ENCODE results near the gene CCT2.

The CCT2 gene

DNA sequence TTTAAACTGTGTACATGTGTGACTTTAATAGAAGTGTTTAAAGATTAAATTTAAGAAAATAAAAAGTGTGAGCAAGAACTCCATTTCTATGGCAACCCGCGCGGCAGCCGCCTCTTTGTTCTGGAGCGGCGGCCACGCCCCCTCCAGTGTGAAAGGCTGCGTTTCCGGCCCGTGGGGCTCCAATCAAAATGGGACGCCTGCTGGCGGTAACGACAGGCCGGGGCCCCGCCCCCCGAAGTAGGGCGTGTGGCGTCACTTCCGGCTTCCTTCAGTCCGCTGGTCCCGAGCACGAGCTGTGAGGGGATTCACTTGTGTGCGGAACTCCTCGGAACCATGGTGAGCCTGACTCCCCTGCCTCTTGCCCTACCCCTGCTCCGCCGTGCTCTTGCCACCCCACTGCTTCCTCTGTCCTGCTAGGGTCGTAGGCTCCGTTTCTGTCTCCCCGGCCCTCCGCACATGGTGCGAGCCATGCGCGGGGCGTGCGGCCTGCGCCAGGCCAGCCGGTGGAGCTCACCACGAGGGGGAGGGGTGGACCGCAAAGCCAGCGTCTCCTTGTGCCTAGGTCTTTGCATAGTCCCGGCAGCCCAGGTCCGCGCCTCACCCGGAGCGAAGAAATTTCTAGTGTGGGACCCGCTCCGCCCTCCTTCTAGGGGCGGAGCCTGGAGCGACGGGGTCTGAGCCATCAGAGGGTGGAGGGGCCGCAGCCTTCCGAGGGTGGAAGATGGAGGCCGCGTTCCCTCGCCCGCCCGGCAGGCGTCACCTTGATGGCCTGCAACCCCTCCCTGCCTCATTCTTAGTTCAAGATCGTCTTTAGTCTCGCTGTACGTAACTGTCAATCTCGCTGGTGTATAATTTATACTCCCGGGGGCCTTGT is at the start of gene CCT2:
Gene CCT2, plus strand, starts transcription at position 271 of the 874 bp plus-strand sequence. Its CDS starts 63 bp downstream, at position 334.
- in situ Hi-C loops (cut with HindIII; ENCODE audit: low sequenced_read_pairs): loop anchor here (5.0 to 10.0 kb wide), 2 partner anchors 203 to 311 kb away; no protein-coding TSS in a partner anchor

DNA sequence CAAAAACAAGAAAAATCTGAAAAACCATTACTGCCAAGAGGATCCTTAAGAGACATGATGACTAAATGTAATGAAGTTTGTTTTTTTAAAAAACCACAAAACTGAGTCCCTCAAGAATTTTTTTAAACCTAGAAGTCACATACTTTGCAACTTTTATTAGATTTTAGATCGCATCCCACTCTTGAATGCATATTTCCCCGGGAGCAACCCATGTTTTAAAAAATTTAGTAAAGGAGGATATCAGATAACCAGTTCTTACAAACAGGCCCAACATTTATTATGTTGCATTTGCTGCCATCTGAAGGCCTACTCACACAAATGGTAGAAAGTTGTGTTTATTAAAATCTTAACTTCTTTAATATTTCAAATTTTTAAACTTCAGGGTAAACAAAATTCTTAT is 44.3 kb upstream of the CCT2 start:
- in situ Hi-C loops (cut with HindIII; ENCODE audit: low sequenced_read_pairs): no loop called here

DNA sequence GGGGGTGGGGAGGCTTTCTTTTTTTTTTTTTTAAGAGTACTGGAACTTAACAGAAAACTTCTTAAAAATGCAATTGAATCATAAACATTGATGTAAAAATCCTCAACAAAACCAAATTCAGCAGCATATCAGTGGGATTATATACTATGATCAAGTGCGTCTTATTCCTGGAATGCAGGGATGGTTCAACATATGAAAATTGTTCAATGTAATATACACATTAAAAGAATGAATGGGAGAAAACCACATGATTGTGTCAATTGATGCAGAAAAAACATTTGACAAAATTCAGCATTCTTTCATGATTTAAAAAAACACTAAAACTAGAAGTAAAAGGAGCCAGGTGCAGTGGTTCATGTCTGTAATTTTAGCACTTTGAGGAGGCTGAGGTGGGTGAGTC is 41.2 kb upstream of the CCT2 start:
- in situ Hi-C loops (cut with HindIII; ENCODE audit: low sequenced_read_pairs): no loop called here

DNA sequence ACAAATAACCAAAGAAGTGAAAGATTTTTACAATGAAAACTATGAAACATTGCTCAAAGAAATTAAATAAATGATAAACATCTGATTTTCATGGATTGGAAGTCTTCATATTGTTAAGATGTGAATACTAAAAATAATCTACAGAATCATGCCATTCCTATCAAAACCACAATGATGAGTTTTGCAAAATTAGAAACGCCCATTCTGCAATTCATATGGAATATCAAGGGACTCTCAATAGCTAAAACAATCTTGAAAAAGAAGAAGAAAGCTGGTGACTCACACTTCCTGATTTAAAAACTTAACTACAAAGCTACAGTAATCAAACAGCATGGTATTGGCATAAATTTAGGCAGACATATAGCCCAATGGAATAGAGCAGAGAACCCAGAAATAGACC is 40.2 kb upstream of the CCT2 start:
- in situ Hi-C loops (cut with HindIII; ENCODE audit: low sequenced_read_pairs): no loop called here

DNA sequence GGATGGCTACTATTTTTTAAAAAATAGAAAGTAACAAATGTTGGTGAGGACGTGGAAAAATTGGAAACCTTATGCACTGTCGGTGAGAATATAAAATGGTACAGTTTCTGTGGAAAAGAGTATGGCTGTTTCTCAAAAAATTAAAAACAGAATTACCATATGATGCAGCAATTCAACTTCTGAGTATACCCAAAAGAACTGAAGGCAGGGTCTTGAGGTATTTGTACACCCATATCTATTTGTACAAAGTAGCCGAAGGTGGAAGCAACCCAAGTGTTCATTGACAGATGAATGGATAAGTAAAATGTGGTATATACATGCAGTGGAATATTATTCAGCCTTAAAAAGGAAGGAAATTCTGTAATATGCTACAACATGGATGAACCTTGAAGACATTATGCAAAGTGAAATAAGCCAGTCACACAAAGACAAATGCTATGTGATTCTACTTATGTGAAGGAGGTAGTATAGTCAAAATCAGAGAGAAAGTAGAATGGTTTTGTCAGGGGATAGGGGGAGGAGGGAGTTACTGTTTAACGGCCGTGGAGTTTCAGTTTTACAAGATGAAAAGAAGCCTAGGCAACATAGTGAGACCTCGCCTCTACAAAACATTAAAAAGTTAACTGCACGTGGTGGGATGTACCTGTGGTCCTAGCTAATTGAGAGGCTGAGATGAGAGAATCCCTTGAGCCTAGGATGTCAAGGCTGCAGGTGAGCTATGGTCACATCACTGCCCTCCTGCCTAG is 38.4 kb upstream of the CCT2 start:
- in situ Hi-C loops (cut with HindIII; ENCODE audit: low sequenced_read_pairs): no loop called here

DNA sequence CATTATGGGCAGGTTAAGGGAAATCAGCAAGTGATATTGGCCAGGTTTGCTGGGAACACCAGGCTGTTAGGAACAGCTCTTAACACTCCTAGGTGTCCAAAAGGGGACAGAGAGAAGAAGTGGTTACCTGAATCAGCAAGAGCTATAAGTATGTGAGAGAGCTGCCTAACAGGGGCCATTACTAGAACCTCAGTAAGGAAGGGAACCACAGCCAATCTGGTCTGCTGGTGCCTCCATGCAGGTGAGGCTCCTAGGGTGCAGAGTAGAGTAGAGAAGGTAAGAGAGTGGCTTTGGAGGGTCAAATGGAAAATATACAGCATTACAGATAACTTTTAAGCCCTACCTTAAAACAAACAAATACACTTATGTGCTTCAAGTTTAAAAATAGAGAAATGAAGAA is 36.6 kb upstream of the CCT2 start:
- in situ Hi-C loops (cut with HindIII; ENCODE audit: low sequenced_read_pairs): no loop called here

DNA sequence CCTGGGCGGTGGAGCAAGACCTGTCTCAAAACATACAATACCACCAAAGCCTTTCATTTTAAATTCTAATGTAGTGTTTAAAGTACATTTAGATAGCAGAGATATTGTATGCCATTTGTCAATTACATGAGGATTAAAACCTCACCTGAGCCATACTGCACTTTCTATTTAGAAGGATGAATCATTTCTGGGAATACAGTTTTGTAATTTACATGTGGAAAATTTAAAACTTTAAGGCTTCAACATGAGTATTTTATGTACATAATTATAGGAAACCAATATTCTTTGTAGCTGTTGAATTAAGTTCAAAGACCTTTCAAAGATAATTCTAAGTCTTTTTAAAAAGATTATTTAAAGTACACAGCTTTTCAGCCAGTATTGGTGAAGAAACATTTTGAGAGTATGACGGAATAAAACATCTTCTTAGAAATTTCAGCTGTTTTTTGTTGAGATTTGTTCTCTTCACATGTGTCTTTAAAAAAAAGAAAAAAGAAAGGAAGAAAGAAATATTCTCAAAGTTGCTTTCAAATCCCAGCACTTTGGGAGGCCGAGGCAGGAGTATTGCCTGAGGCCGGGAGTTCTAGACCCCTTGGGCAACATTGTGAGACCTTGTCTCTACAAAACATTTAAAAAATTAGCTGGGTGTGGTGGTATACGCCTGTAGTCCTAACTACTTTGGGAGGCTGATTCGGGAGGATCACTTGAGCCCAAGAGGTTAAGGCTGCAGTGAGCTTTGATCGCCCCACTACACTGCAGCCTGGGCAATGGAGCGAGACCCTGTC is 34.5 kb upstream of the CCT2 start:
- in situ Hi-C loops (cut with HindIII; ENCODE audit: low sequenced_read_pairs): no loop called here

DNA sequence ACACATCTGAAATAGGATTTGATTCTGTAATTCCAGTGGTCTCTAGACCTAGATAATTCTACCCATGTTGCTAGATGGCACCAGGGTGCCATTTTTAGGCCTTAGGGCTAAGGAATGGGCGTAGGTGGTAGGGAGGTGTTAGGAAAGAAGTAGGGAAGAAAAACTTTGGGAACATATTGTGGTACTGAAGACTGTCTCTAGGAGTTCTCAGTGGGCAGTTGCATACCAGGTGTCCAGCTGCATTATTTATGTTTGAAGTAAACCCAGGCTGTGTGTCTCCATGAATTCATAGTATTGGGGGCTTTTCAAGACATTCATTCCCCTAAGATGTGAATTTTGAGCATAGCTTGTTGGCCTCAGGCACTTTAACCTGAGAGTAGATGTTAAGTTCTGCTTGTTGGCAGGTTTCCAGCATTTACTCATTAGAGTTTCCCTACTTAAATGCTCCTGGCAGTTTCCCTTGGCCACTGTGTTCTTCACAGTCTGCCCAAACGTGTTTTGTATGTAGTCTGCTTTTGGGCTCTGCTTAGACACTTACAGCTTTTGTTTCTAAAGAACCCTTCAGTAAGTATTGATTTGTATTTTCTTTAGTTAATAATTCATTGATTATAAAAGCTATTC is 31.5 kb upstream of the CCT2 start:
- in situ Hi-C loops (cut with HindIII; ENCODE audit: low sequenced_read_pairs): no loop called here

DNA sequence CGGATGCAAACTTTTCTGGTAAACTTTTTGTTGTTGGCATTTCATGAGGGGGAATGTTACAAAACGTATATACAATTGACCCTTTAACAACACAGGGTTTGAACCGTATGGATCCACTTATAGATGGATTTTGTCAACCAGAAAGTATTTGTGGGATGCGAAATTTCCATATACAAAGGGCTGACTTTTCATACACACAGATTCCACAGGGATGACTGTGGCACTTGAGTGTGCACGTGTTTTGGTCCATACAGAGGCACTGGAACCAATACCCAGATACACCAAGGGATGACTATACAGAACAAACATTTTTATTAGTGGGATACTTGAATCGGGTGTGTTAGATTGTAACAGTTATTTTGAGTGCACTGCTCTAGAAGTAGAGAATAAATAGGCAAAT is 29.8 kb upstream of the CCT2 start:
- in situ Hi-C loops (cut with HindIII; ENCODE audit: low sequenced_read_pairs): no loop called here

DNA sequence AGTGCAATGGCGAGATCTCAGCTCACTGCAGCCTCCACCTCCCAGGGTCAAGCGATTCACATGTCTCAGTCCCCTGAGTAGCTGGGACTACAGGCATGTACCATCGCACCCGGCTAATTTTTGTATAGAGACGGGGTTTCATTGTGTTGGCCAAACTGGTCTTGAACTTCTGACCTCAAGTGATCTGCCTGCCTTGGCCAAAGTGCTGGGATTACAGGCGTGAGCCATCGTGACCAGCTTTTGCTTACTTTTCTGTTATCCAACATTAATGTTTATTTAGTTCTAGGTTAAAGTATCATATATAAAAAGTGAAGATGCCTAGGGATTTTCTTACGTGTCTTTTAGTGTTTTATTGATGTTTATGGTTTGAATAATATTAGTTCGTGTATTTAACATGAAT is 28.9 kb upstream of the CCT2 start:
- in situ Hi-C loops (cut with HindIII; ENCODE audit: low sequenced_read_pairs): no loop called here

DNA sequence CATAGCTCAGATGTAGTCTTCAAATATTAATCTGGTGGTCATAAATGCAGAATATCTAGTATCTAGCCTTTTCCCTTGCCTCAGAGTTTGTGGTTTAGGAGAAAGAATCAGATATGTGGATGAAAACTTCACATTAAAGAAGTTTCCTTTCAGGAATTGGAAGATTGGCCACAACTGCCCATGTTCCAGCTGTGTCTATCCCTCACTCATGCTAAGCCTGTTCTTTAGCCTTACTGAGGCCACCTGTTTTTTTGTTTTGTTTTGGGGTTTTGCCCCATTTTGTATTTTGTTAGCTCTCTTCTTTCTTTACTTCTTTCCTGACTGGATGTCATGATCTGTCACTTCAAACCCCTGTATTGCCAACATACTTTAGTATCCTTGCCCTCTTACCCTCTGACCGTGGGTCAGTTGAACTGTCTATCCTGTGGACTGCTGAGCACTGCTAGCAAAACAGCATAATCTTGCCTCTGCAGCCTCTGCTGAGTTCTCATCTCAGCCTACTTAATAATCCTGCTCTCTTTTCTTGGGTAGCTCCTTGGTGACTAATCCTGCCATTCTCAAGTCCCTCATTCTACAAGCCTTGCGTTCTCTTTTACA is 22.0 kb upstream of the CCT2 start:
- in situ Hi-C loops (cut with HindIII; ENCODE audit: low sequenced_read_pairs): no loop called here

DNA sequence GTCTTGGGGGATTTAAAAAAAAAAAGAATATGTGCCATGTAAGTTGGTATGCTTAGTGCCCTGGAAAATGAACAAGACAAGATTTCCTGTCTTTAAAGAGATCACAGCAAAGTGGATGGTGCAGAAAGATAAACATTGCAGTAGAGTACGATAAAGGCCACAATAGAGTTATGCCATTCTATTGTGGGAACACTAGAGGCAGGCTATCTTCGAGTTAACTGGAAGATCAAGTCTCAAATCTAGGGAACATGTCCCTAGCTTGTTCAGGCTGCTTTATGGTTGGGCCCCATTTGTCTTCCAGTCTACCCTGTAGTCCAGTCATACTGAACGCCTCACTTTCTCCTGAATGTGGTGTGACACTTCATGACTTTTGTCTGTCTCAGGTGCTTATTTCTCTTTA is 18.7 kb upstream of the CCT2 start:
- in situ Hi-C loops (cut with HindIII; ENCODE audit: low sequenced_read_pairs): loop anchor here (5.0 kb wide), 1 partner anchor 164 kb away; no protein-coding TSS in a partner anchor

DNA sequence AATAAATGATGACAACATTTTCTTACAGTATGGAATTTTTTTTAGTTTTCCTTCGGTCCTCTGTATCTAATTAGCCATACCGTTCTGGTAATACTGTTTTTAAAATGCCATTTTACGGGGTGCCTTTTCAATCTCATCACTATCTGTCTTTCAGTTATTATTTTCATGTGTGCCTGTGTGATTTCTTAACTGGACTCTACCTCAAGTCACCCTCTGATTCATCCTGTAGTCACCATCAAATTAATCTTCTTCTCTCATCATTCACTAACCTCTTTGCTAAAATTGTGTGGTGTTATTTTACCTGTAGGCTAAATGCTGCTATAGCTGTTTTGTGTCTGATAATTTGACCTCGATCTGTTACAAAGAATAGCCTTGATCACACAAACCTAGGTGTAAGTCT is 16.0 kb upstream of the CCT2 start:
- in situ Hi-C loops (cut with HindIII; ENCODE audit: low sequenced_read_pairs): loop anchor here (5.0 kb wide), 1 partner anchor 167 kb away; no protein-coding TSS in a partner anchor

DNA sequence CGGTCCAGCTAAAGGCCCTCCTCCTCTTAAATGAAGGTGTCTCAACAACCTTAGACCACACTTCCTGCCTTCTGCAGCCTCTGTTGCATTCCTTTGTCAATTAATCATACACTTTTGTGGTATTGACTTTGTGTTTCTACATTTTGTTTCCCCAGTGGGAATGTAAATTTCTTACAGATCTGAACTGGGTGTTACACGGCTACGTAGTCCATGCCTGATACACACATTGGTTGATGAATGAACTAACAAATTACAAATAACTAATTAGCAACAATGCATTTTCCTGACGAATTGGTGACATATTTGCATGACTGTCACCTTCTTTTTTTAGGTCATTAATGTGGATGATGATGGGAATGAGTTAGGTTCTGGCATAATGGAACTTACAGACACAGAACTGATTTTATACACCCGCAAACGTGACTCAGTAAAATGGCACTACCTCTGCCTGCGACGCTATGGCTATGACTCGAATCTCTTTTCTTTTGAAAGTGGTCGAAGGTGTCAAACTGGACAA is 15.2 kb upstream of the CCT2 start:
- in situ Hi-C loops (cut with HindIII; ENCODE audit: low sequenced_read_pairs): loop anchor here (5.0 kb wide), 1 partner anchor 168 kb away; no protein-coding TSS in a partner anchor

DNA sequence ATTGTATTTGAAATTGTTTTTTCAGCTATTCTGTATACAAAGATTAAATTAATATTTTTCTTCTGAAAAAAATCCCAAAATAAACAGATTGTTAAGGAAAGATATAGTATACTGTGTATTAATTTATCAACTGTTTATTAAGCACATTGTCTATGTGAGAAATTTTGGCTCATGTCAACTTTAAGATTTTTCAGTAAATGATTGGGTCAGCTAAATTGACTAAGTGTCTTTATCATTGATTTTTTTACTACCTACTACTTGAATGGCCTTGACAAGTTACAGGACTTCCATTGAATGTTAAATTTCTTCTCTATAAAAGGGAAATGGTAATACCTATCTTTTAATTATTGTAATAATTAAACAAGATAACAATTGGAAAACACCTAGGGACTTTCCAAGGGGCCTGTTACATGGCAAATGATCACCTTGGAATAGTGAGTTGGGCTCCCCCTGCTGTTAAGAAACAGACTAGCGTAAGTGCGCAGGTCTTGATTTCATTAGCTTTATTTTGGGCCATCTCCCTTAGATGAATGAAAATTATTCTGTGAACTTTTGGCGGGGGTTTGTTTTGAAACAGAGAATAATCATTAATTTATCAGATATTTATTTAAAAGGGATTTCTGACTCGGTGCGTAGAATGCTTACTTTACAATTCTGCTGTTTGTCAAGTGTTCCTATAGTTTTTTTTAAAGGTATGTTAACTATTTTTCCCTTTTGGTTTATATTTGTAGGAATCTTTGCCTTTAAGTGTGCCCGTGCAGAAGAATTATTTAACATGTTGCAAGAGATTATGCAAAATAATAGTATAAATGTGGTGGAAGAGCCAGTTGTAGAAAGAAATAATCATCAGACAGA is 14.5 kb upstream of the CCT2 start:
- in situ Hi-C loops (cut with HindIII; ENCODE audit: low sequenced_read_pairs): no loop called here

DNA sequence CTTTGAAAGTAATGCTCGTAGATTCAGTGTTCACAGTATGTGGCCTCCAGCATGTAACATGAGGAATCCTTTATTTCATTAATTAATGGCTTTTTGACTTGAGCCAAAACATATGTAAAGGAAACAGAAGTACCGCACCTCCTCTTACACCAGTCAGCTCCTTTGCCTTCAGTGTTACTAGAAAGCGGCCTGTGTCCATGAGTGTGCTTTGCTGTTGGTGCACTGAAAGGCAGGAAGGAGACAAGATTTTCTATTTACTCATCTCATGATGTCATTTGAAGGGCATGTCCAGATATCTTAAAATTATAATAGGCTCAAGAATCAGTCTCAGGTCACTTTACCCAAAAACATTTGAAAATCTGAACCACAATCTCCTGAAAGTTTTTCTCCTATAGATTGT is 9.9 kb upstream of the CCT2 start:
- in situ Hi-C loops (cut with HindIII; ENCODE audit: low sequenced_read_pairs): no loop called here

DNA sequence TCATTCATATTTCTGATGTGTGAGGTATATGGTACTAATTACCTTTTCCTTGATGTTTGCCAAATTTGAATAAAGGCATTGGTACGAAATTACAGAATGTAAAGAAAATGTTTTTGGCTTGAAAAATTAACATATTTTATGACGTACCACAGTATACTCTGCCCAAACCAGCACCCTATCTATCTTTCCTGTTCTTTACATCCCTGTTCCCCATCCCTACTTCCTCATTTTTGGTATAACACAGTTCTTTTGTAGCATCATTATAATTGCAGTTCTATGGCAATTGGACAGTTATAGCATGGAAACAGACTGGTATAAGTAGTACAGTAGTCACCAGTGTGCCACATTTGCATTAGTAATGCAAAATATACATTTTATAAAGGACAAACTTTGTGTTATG is 7.0 kb upstream of the CCT2 start:
- in situ Hi-C loops (cut with HindIII; ENCODE audit: low sequenced_read_pairs): no loop called here

DNA sequence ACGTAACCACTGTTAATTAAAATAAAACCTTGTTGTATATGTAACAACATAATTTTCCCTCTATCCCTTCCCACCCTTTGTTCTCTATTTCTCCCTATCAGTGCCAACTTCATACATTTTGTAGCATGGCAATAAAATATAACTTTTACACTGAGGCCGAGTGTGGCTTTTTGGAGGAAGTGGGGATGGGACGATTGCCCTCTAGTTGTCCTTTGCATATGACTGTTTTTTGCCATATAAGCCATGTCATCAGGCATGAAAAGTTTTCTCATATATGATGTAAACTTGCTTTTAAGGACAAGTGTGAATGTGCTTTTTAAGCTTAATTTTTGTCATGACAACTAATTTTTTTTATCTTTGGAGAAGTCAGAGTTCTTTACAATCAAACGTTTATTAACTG is 6.2 kb upstream of the CCT2 start:
- in situ Hi-C loops (cut with HindIII; ENCODE audit: low sequenced_read_pairs): no loop called here

DNA sequence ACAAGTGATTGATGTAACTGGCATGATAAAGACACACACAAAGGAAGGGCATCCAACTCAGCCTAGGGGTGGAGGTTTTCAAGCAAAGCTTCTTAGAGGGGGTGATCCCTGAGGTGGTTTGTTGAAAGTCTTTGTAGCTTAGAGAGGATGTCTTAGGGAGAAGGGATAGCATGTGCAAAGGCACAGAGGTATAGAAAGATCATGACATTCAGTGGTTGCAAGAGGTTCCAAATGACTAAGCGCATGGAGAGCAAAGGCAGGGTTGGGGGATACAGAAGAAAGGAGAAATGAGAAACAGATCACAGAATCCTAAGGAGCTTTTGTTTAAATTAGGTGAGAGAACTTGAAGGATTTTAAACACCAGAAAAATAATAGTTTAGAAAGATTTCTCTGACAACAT is 5.2 kb upstream of the CCT2 start:
- in situ Hi-C loops (cut with HindIII; ENCODE audit: low sequenced_read_pairs): loop anchor here (10.0 kb wide), 1 partner anchor 305 kb away; no protein-coding TSS in a partner anchor
